OCI-LY3 (cell line): ENCODE results near the gene ACAT2.
"Not testable (repeated sequence)": the region's sequence is repeated elsewhere in the genome, so short reads cannot be mapped to it uniquely, and the experiment has no call there.

Experiments
- CTCF ChIP-seq: fragments of 200-600, 300-600 bp; sonication (generic); IDR thresholded peaks from 2 replicates; pipeline ENCODE4 v1.5.1; 2014; ENCODE audit warnings: antibody characterized with exemption, low read length, low read depth
- EZH2phosphoT487 ChIP-seq: fragments of 200-600 bp; shearing (Covaris generic); IDR thresholded peaks from 2 replicates; pipeline ENCODE4 v1.6.1; 2018; ENCODE audit warnings: antibody characterized with exemption, mixed run types, low read depth

GRCh38 chr6:159816775-159817174, 54.9 kb downstream of the ACAT2 start:
- TF ChIP-seq EZH2phosphoT487, CTCF: not testable (repeated sequence)
